GM10248 (cell line): ENCODE results near the gene WNT2B.
A peak's percentile ranks its signal among the peaks of the same experiment; 100 is the strongest.
"Not testable (repeated sequence)": the region's sequence is repeated elsewhere in the genome, so short reads cannot be mapped to it uniquely, and the experiment has no call there.

ENCODE experiments used
- CTCF ChIA-PET: fragments of 300-600 bp; sonication (Branson Sonifier 250); formaldehyde crosslinking; extraction: SDS; loops from one replicate; lab custom pipeline; 2021; ENCODE audit warnings: antibody characterized with exemption; lab: Yijun Ruan, JAX
- POLR2A ChIA-PET: fragments of 350-650 bp; sonication (Branson Sonifier 250); formaldehyde crosslinking; extraction: SDS; loops from one replicate; lab custom pipeline; 2020; ENCODE audit warnings: antibody characterized with exemption; lab: Yijun Ruan, JAX
- DNase-seq: peaks from one replicate; pipeline ENCODE4 v3.0.0; 2012; ENCODE audit errors: extremely low spot score
- TF ChIP-seq, protein P1 (sequence below): IDR thresholded peaks from 2 replicates; pipeline ENCODE4 v1.5.1; 2012; ENCODE audit warnings: mild to moderate bottlenecking, low read depth; ENCODE audit errors: extremely low read depth, missing control alignments, control extremely low read depth

The WNT2B gene

GRCh38 chr1:112466078-112466660 lies 42.6 kb upstream of the WNT2B start:
- ChIA-PET CTCF (interaction anchor here (0.7 to 7.7 kb wide), 36 partner anchors 9 to 250 kb away, joined by 3 to 76 read pairs (median 4); partner anchors contain the start of genes CTTNBP2NL and PPM1J), POLR2A (no interaction called here)
- DNase-seq, result peak; percentile 87
- TF ChIP-seq, protein P1, sequence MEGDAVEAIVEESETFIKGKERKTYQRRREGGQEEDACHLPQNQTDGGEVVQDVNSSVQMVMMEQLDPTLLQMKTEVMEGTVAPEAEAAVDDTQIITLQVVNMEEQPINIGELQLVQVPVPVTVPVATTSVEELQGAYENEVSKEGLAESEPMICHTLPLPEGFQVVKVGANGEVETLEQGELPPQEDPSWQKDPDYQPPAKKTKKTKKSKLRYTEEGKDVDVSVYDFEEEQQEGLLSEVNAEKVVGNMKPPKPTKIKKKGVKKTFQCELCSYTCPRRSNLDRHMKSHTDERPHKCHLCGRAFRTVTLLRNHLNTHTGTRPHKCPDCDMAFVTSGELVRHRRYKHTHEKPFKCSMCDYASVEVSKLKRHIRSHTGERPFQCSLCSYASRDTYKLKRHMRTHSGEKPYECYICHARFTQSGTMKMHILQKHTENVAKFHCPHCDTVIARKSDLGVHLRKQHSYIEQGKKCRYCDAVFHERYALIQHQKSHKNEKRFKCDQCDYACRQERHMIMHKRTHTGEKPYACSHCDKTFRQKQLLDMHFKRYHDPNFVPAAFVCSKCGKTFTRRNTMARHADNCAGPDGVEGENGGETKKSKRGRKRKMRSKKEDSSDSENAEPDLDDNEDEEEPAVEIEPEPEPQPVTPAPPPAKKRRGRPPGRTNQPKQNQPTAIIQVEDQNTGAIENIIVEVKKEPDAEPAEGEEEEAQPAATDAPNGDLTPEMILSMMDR, result peak; percentile 87

DNA sequence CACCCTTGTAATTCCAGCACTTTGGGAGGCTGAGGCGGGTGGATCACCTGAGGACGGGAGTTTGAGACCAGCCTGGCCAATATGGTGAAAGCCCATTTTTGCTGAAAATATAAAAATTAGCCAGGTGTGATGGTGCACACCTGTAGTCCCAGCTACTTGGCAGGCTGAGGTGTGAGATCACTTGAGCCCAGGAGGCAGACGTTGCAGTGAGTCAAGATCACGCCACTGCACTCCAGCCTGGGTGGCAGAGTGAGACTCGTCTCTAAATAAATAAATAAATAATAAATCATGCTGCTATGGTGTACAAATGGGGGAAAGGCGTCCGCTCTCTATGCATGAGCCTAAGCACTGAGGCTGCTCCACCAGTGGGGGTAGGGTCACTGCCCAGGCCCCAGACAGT lies 38.4 kb upstream of the WNT2B start:
- POLR2A ChIA-PET, DNase-seq: not testable (repeated sequence)
- CTCF ChIA-PET, result interaction anchor here (1.3 to 1.9 kb wide), 3 partner anchors 12 to 144 kb away, joined by 3 to 7 read pairs (median 3); no protein-coding TSS in a partner anchor

DNA sequence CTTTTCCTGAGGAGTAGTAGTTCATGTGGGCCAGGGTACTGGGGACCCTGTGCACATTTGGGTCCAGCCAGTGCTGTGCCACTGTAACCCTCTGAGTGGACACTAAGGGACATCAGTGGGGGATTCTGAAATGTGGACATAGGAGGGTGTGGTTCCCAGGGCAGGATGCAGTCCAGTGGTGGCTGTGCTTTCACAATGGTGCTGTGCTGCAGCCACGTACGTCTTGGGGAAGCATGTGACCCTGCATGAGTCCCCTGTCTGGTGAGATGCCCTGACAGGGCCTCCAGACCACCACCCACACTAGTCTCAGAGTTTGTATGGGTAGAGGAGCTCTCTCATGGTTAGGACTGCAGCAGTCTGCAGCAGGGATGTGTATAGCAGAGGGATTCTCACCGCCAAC lies 37.8 kb upstream of the WNT2B start:
- CTCF ChIA-PET, result no interaction called here
- POLR2A ChIA-PET, result no interaction called here
- TF ChIP-seq, protein P1, result no peak
- no peak for DNase-seq

- TF ChIP-seq, protein P1, result no peak
- ChIA-PET CTCF (no interaction called here), POLR2A (no interaction called here)
- DNase-seq, result no peak
Observed at GRCh38 chr1:112472142-112472541, 36.6 kb upstream of the WNT2B start.

DNA sequence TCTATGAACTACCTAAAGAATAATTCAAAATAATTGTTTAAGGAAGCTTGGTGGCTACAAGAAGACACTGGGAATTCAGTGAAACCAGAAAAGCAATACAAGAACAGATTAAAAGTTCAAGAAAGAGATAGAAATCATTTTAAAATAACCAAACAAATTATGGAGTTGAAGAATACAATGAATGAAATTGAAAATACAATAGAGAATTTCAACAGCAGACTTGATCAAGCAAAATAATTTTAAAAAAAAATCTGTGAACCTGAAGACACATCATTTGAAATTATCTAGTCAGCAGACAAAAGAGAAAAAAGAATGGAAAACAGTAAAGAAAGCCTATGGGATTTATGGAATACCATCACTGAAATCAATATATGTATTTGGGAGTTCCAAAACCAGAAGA lies 31.2 kb upstream of the WNT2B start:
- TF ChIP-seq, protein P1, result no peak
- DNase-seq, result no peak
- POLR2A ChIA-PET, result no interaction called here
- CTCF ChIA-PET, result interaction anchor here (1.8 to 3.5 kb wide), 2 partner anchors 10 to 87 kb away, joined by 8 to 10 read pairs; no protein-coding TSS in a partner anchor

DNA sequence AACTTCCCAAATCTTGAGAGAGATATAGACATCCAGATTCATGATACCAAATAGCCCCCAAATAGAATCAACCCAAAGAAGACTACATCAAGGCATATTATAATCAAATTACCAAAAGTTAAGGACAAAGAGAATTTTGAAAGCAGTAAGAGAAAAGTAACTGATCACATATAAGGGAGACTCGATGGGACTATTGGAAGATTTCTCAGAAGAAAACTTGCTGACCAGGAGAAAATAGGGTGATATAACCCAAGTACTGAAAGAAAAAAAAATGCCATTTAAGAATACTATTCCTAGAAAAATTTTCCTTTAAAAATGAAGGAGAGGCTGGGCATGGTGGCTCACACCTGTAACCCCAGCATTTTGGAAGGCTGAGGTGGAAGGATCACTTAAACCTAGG lies 30.5 kb upstream of the WNT2B start:
- TF ChIP-seq, protein P1, result no peak
- POLR2A ChIA-PET, result no interaction called here
- no peak for DNase-seq
- CTCF ChIA-PET, result interaction anchor here (1.8 to 3.5 kb wide), 2 partner anchors 11 to 87 kb away, joined by 8 to 10 read pairs; no protein-coding TSS in a partner anchor

DNA sequence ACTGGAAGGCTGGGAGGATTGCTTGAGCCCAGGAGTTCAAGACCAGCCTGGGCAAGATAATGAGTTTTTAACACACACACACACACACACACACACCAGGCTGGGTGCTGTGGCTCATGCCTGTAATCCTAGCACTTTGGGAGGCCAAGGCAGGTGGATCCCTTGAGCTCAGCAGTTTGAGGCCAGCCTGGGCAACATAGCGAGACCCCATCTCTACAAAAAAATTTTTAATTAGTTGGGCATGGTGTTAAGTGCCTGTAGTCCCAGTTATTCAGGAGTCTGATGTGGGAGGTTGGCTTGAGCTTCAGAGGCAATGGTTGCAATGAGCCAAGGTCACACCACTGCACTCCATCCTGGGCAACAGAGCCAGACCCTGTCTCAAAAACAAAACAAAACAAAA lies 22.7 kb upstream of the WNT2B start:
- POLR2A ChIA-PET, DNase-seq: not testable (repeated sequence)
- CTCF ChIA-PET, result interaction anchor here (1.3 kb wide), 1 partner anchor 16 kb away, joined by 3 read pairs; no protein-coding TSS in a partner anchor

- POLR2A ChIA-PET, DNase-seq: not testable (repeated sequence)
- CTCF ChIA-PET, result interaction anchor here (1.0 to 1.6 kb wide), 3 partner anchors 14 to 29 kb away, joined by 3 to 4 read pairs (median 3); no protein-coding TSS in a partner anchor
Observed at GRCh38 chr1:112487686-112488085, 21.1 kb upstream of the WNT2B start.
